GM18951 (cell line): ENCODE measurements around the gene DNAJB13.

Experiments
- POLR2A ChIP-seq: IDR thresholded peaks from 4 replicates; pipeline ENCODE4 v1.6.1; 2011; ENCODE audit warnings: mild to moderate bottlenecking; ENCODE audit not compliant: insufficient read length, insufficient read depth; ENCODE audit errors: extremely low read depth
- in situ Hi-C: fragments of 300-500 bp; cut with MboI; formaldehyde crosslinking; loops from one replicate; pipeline ENCODE4 v1.12.0; 2022; ENCODE audit warnings: low sequenced_read_pairs, mixed read lengths, inconsistent platforms; ENCODE audit not compliant: unreplicated experiment

DNAJB13 gene

GRCh38 chr11:73940801-73941570 is 9.8 kb upstream of the DNAJB13 start:
- no peak for TF ChIP-seq POLR2A
- in situ Hi-C loops, result no loop called here

- no peak for TF ChIP-seq POLR2A
- in situ Hi-C loops, result no loop called here
Measured at GRCh38 chr11:73942010-73942409, 8.8 kb upstream of the DNAJB13 start.

- no peak for TF ChIP-seq POLR2A
- in situ Hi-C loops, result no loop called here
Measured at GRCh38 chr11:73944085-73944484, 6.7 kb upstream of the DNAJB13 start.

- in situ Hi-C loops, result no loop called here
- no peak for TF ChIP-seq POLR2A
Measured at GRCh38 chr11:73944901-73945300, 5.9 kb upstream of the DNAJB13 start.

- TF ChIP-seq POLR2A, result no peak
- in situ Hi-C loops, result no loop called here
Measured at GRCh38 chr11:73945396-73945795, 5.4 kb upstream of the DNAJB13 start.

GRCh38 chr11:73946798-73947458 is 3.9 kb upstream of the DNAJB13 start:
- in situ Hi-C loops, result no loop called here
- TF ChIP-seq POLR2A, result no peak

GRCh38 chr11:73949246-73949645 is 1.6 kb upstream of the DNAJB13 start:
- no peak for TF ChIP-seq POLR2A
- in situ Hi-C loops, result no loop called here

GRCh38 chr11:73949912-73950311 is 914 bp upstream of the DNAJB13 start:
- no peak for TF ChIP-seq POLR2A
- in situ Hi-C loops, result no loop called here

- TF ChIP-seq POLR2A, result no peak
- in situ Hi-C loops, result no loop called here
Measured at GRCh38 chr11:73951797-73952196, 971 bp downstream of the DNAJB13 start.

- in situ Hi-C loops, result no loop called here
- TF ChIP-seq POLR2A, result no peak
Measured at GRCh38 chr11:73956876-73957653, 6.2 kb downstream of the DNAJB13 start.

GRCh38 chr11:73957654-73958361 is 7.0 kb downstream of the DNAJB13 start:
- in situ Hi-C loops, result no loop called here
- TF ChIP-seq POLR2A, result no peak

- in situ Hi-C loops, result no loop called here
- no peak for TF ChIP-seq POLR2A
Measured at GRCh38 chr11:73958521-73959141, 7.8 kb downstream of the DNAJB13 start.
